A549 (cell line): ENCODE data around the gene KIRREL1. TPM values are rescaled to one million over a fixed set of nuclear protein-coding genes. Genes with fewer than 3 reads are reported as not detected.

Experiments used
- ATAC-seq, 2 experiments: fragments of 200-7000 bp in 1 of 2; fragments of >200 bp in 1 of 2; cut with Nextera tagmentation in 1 of 2; cut with Tn5 transposase in 1 of 2; 3 replicates each; pipeline versions ENCODE4 v1.8.0 to v1.9.1; 2018 to 2020; ENCODE audit warnings: mild to moderate bottlenecking in 1 of 2, moderate library complexity in 1 of 2
- CTCF ChIA-PET: fragments of 300-600 bp; sonication (Branson Sonifier 250); formaldehyde crosslinking; extraction: SDS; loops from one replicate; lab custom pipeline; 2021; ENCODE audit warnings: antibody characterized with exemption, inconsistent platforms; lab: Yijun Ruan, JAX
- POLR2A ChIA-PET: fragments of 350-600 bp; formaldehyde crosslinking; extraction: SDS; loops from one replicate; lab custom pipeline; 2021; ENCODE audit warnings: antibody characterized with exemption, inconsistent platforms; lab: Yijun Ruan, JAX
- DNase-seq, 2 experiments: peaks; one replicate each; pipeline versions ENCODE4 v3.0.0 to v3.0.0-alpha.2; 2011 to 2016; ENCODE audit warnings: low read depth in 1 of 2, low spot score in 1 of 2
- FAIRE-seq: peaks from 2 replicates; lab custom pipeline; 2011; peaks lifted over from hg19 to GRCh38; lab: Jason Lieb, UNC
- H3K27ac ChIP-seq, 2 experiments: fragments of >200 bp; sonication (Bioruptor Twin); formaldehyde crosslinking; 3 replicates each; pipeline ENCODE4 v1.5.1; 2016 to 2017
- H3K4me1 ChIP-seq: fragments of >200 bp; sonication (Bioruptor Twin); formaldehyde crosslinking; 3 replicates; pipeline ENCODE4 v1.6.1; 2016
- H3K4me2 ChIP-seq: fragments of >200 bp; sonication (Bioruptor Twin); formaldehyde crosslinking; 3 replicates; pipeline ENCODE4 v1.6.1; 2016
- H3K4me3 ChIP-seq: fragments of >200 bp; sonication (Bioruptor Twin); formaldehyde crosslinking; 3 replicates; pipeline ENCODE4 v1.5.1; 2016
- H3K9me3 ChIP-seq: fragments of >200 bp; sonication (Bioruptor Twin); formaldehyde crosslinking; 3 replicates; pipeline ENCODE4 v1.6.1; 2016
- CBX2 ChIP-seq: fragments of 200-600 bp; sonication (generic); IDR thresholded peaks from 2 replicates; pipeline ENCODE4 v1.6.1; 2016; ENCODE audit warnings: low read depth, mild to moderate bottlenecking, borderline replicate concordance
- CBX8 ChIP-seq: fragments of 200-600 bp; sonication (generic); IDR thresholded peaks from 2 replicates; pipeline ENCODE4 v1.6.1; 2016
- CHD4 ChIP-seq: fragments of 200-600 bp; sonication (generic); IDR thresholded peaks from 2 replicates; pipeline ENCODE4 v1.6.1; 2016; ENCODE audit warnings: antibody characterized with exemption, mild to moderate bottlenecking, borderline replicate concordance
- EP300 ChIP-seq, 2 experiments: fragments of >200 bp; sonication (Bioruptor Twin); formaldehyde crosslinking; IDR thresholded peaks; 2 replicates in 1 of 2; 3 replicates in 1 of 2; pipeline ENCODE4 v1.6.1; 2016 to 2017
- FOSL2 ChIP-seq, 2 experiments: fragments of 450-650 bp in 1 of 2; fragments of >200 bp in 1 of 2; sonication (Bioruptor Twin) in 1 of 2; formaldehyde crosslinking; IDR thresholded peaks; 2 replicates each; pipeline versions ENCODE4 v1.5.0 to v1.6.1; 2016 to 2020; ENCODE audit warnings: mild to moderate bottlenecking in 1 of 2, moderate library complexity in 1 of 2
- GATA3 ChIP-seq: IDR thresholded peaks from 2 replicates; pipeline ENCODE4 v1.6.1; 2012; ENCODE audit warnings: borderline replicate concordance
- HOXB5 ChIP-seq: fragments of 250-450 bp; sonication (Bioruptor Pico); IDR thresholded peaks from 2 replicates; pipeline ENCODE4 v1.5.0; 2020; ENCODE audit warnings: mild to moderate bottlenecking, moderate library complexity
- JUN ChIP-seq, 2 experiments: fragments of >200 bp; sonication (Bioruptor Twin); formaldehyde crosslinking; IDR thresholded peaks; 2 replicates in 1 of 2; 3 replicates in 1 of 2; pipeline ENCODE4 v1.6.1; 2016 to 2017
- JUNB ChIP-seq: fragments of >200 bp; sonication (Bioruptor Twin); formaldehyde crosslinking; IDR thresholded peaks from 2 replicates; pipeline ENCODE4 v1.6.1; 2016
- KDM5A ChIP-seq: fragments of 200-600 bp; sonication (generic); IDR thresholded peaks from 2 replicates; pipeline ENCODE4 v1.6.1; 2016; ENCODE audit warnings: antibody characterized with exemption, mild to moderate bottlenecking
- MAX ChIP-seq: IDR thresholded peaks from 2 replicates; pipeline ENCODE4 v1.6.1; 2012
- MAZ ChIP-seq: fragments of 150-350 bp; IDR thresholded peaks from 2 replicates; pipeline ENCODE4 v1.6.1; 2014; ENCODE audit warnings: antibody characterized with exemption, low read depth, low read length, borderline replicate concordance
- NFE2L2 ChIP-seq: fragments of 150-350 bp; conservative IDR thresholded peaks from 2 replicates; pipeline ENCODE4 v1.6.1; 2014; ENCODE audit warnings: low read length
- NPAS2 ChIP-seq: fragments of 250-450 bp; sonication (Bioruptor Pico); IDR thresholded peaks from 2 replicates; pipeline ENCODE4 v1.8.0; 2022; ENCODE audit warnings: mild to moderate bottlenecking, moderate library complexity, borderline replicate concordance
- POLR2A ChIP-seq: IDR thresholded peaks from 2 replicates; pipeline ENCODE4 v1.6.1; 2012; ENCODE audit warnings: mild to moderate bottlenecking, low read length
- RARB ChIP-seq: fragments of 250-450 bp; sonication (Bioruptor Pico); IDR thresholded peaks from 2 replicates; pipeline ENCODE4 v1.8.0; 2021; ENCODE audit warnings: mild to moderate bottlenecking, moderate library complexity
- SMC3 ChIP-seq: fragments of >200 bp; sonication (Bioruptor Twin); formaldehyde crosslinking; IDR thresholded peaks from 3 replicates; pipeline ENCODE4 v1.6.1; 2018; ENCODE audit warnings: inconsistent platforms
- TP53 ChIP-seq: fragments of 250-450 bp; sonication (Bioruptor Pico); IDR thresholded peaks from 2 replicates; pipeline ENCODE4 v1.5.0; 2021; ENCODE audit warnings: mild to moderate bottlenecking, moderate library complexity
- ZFP36 ChIP-seq: fragments of 450-650 bp; IDR thresholded peaks from 2 replicates; pipeline ENCODE4 v1.6.1; 2014; ENCODE audit warnings: borderline replicate concordance; ENCODE audit not compliant: partially characterized antibody
- WGBS: methylation state at CpG from one replicate; pipeline ENCODE4 v1.1.6; 2017; ENCODE audit errors: missing lambda C conversion rate; 5-methylcytosine and 5-hydroxymethylcytosine counted together
- polyA plus RNA-seq, 4 experiments: library from polyadenylated mRNA; depleted of rRNA in 3 of 4; stranded (reverse); fragments of >200 nt; fragmentation: RNase III in 1 of 4; extraction: RNeasy Plus Mini Kit Qiagen cat#74134 plus additional on column Dnase treatment in 1 of 4; gene quantifications; 2 replicates in 3 of 4; 3 replicates in 1 of 4; pipeline ENCODE4 v1.2.3, GENCODE V29; 2011 to 2017
- TF ChIP-seq, protein P1 (sequence below): IDR thresholded peaks from 2 replicates; pipeline ENCODE4 v1.6.1; 2012
- TF ChIP-seq, protein P2 (sequence below): fragments of >200 bp; sonication (Bioruptor Twin); formaldehyde crosslinking; IDR thresholded peaks from 3 replicates; pipeline ENCODE4 v1.5.1; 2016
- TF ChIP-seq, protein P3 (sequence below): IDR thresholded peaks from 2 replicates; pipeline ENCODE4 v1.6.1; 2012; ENCODE audit warnings: low read depth, borderline replicate concordance

Gene KIRREL1
- polyA plus RNA-seq, 2 of the 4 experiments (the other 2 are of a cell fraction): 18.7 to 41.3 TPM

DNA sequence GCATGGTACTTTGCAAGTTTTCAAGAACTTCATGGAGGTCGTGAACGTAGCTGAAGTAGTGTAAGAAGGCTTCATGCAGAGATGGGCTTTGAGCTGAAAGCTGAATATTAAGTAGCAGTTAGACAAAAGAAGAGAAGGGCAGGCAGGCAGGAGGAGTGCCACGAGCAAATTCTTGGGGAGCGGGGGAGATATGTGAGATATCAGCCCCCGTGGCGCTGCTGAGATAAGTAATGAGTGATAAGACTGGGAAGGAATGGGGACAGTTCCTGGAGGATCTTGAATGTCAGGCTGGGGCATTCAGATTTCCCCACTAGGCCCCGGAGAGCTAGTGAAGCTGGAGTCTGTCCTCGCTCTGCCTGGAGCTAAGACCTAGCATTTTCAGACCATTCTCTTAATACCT is 27.9 kb upstream of the KIRREL1 start:
- ATAC-seq (peak in 1 of 2 experiments; percentile 6; a peak in 2 of 6 replicates), FAIRE-seq (no peak), DNase-seq (peak in 1 of 2 experiments; percentile 11)
- CTCF ChIA-PET: interaction anchor here (0.7 to 42.7 kb wide), 7 partner anchors 16 to 182 kb away, joined by 3 to 2212 read pairs (median 37); partner anchors contain the start of gene KIRREL1
- 60% methylated on average over 8 of the region's 8 CpGs for WGBS
- Histone ChIP-seq H3K4me3 (no peak overlapping the region), H3K27ac (peak overlapping the region; percentile 68 to 87), H3K4me1 (peaks cover 61% of the 10 kb centered on the region)
- TF ChIP-seq ZFP36: no peak
- TF ChIP-seq, protein P1, sequence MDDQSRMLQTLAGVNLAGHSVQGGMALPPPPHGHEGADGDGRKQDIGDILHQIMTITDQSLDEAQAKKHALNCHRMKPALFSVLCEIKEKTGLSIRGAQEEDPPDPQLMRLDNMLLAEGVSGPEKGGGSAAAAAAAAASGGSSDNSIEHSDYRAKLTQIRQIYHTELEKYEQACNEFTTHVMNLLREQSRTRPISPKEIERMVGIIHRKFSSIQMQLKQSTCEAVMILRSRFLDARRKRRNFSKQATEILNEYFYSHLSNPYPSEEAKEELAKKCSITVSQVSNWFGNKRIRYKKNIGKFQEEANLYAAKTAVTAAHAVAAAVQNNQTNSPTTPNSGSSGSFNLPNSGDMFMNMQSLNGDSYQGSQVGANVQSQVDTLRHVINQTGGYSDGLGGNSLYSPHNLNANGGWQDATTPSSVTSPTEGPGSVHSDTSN: no peak
- no peak for TF ChIP-seq CBX8
- no peak for TF ChIP-seq KDM5A
- TF ChIP-seq TP53 (CRISPR knock-in tag): no peak
- no peak for TF ChIP-seq CBX2
- TF ChIP-seq SMC3: no peak
- TF ChIP-seq, protein P2, sequence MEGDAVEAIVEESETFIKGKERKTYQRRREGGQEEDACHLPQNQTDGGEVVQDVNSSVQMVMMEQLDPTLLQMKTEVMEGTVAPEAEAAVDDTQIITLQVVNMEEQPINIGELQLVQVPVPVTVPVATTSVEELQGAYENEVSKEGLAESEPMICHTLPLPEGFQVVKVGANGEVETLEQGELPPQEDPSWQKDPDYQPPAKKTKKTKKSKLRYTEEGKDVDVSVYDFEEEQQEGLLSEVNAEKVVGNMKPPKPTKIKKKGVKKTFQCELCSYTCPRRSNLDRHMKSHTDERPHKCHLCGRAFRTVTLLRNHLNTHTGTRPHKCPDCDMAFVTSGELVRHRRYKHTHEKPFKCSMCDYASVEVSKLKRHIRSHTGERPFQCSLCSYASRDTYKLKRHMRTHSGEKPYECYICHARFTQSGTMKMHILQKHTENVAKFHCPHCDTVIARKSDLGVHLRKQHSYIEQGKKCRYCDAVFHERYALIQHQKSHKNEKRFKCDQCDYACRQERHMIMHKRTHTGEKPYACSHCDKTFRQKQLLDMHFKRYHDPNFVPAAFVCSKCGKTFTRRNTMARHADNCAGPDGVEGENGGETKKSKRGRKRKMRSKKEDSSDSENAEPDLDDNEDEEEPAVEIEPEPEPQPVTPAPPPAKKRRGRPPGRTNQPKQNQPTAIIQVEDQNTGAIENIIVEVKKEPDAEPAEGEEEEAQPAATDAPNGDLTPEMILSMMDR: no peak
- TF ChIP-seq, protein P3, sequence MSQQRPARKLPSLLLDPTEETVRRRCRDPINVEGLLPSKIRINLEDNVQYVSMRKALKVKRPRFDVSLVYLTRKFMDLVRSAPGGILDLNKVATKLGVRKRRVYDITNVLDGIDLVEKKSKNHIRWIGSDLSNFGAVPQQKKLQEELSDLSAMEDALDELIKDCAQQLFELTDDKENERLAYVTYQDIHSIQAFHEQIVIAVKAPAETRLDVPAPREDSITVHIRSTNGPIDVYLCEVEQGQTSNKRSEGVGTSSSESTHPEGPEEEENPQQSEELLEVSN: no peak
- TF ChIP-seq JUN (IDR thresholded peaks at IDR 0.05): no peak
- TF ChIP-seq RARB (CRISPR knock-in tag): no peak
- no peak for TF ChIP-seq MAZ
- no peak for TF ChIP-seq NPAS2 (CRISPR knock-in tag)
- TF ChIP-seq HOXB5 (CRISPR knock-in tag): no peak
- no peak for TF ChIP-seq CHD4
- TF ChIP-seq, all 56 proteins: peak for 0
- Histone ChIP-seq H3K9me3 (peaks cover 8% of the 10 kb centered on the region; the same call in 1 of the 3 replicates), H3K4me2 (peak overlapping the region; percentile 55)
- POLR2A ChIA-PET: no interaction called here

GRCh38 chr1:157966031-157966537 is 27.4 kb upstream of the KIRREL1 start:
- TF ChIP-seq NPAS2 (CRISPR knock-in tag): no peak
- peak; percentile 46; the same call in 1 of the 2 replicates for TF ChIP-seq MAX
- peak; percentile 34; the same call in 1 of the 2 replicates for TF ChIP-seq FOSL2 (IDR thresholded peaks at IDR 0.05)
- TF ChIP-seq FOSL2 (CRISPR knock-in tag; IDR thresholded peaks at IDR 0.05): peak; percentile 54
- peak; percentile 65; the same call in 1 of the 2 replicates for TF ChIP-seq GATA3
- peak; percentile 38 to 64; a peak in 2 of 5 replicates for TF ChIP-seq EP300 (IDR thresholded peaks at IDR 0.05)
- no peak for TF ChIP-seq NFE2L2
- TF ChIP-seq POLR2A: no peak
- TF ChIP-seq JUN (IDR thresholded peaks at IDR 0.05): peak in 1 of 2 experiments; percentile 63; a peak in 2 of 5 replicates
- TF ChIP-seq, protein P1: 0 out of 2 replicates have a peak, but pooled peaks have one; percentile 43
- peak; percentile 61; the same call in 1 of the 2 replicates for TF ChIP-seq JUNB
- TF ChIP-seq, all 56 proteins: peak for 7

More at GRCh38 chr1:157966031-157966537, 27.4 kb upstream of the KIRREL1 start:
- CTCF ChIA-PET: interaction anchor here (0.5 to 42.7 kb wide), 7 partner anchors 25 to 181 kb away, joined by 3 to 2212 read pairs (median 9); partner anchors contain the start of gene KIRREL1
- Histone ChIP-seq H3K27ac (peak overlapping the region; percentile 75 to 87), H3K9me3 (peaks cover 10% of the 10 kb centered on the region; the same call in 1 of the 3 replicates), H3K4me1 (peaks cover 61% of the 10 kb centered on the region), H3K4me3 (no peak overlapping the region), H3K4me2 (peak overlapping the region; percentile 55)
- WGBS: 18% methylated on average over 9 of the region's 9 CpGs
- POLR2A ChIA-PET: no interaction called here
- peak; percentile 43 for FAIRE-seq
- DNase-seq: peak; percentile 64 to 77
- ATAC-seq: peak; percentile 58 to 68
